Karpas-422 (cell line): ENCODE data around the gene TTLL13. TPM values are rescaled to one million over a fixed set of nuclear protein-coding genes. Genes with fewer than 3 reads are reported as not detected.
"Not testable (repeated sequence)": the region's sequence is repeated elsewhere in the genome, so short reads cannot be mapped to it uniquely, and the experiment has no call there.

Experiments
- DNase-seq: peaks from one replicate; pipeline ENCODE4 v3.0.0-alpha.2; 2015
- H2AFZ ChIP-seq: fragments of 200-600 bp; sonication (generic); 2 replicates; pipeline ENCODE4 v1.6.1; 2014; ENCODE audit warnings: antibody characterized with exemption, low read length, mixed read lengths
- H3K27ac ChIP-seq: fragments of 200-600 bp; sonication (generic); 2 replicates; pipeline ENCODE4 v1.5.1; 2014; ENCODE audit warnings: mild to moderate bottlenecking, low read length, moderate library complexity
- H3K27me3 ChIP-seq: fragments of 200-600 bp; sonication (generic); 2 replicates; pipeline ENCODE4 v1.6.1; 2014; ENCODE audit warnings: low read length, mixed read lengths
- H3K36me3 ChIP-seq: fragments of 200-600 bp; sonication (generic); 2 replicates; pipeline ENCODE4 v1.6.1; 2014; ENCODE audit warnings: low read length, mixed read lengths; ENCODE audit not compliant: insufficient read depth
- H3K4me1 ChIP-seq: fragments of 200-600 bp; sonication (generic); 2 replicates; pipeline ENCODE4 v1.6.1; 2014; ENCODE audit warnings: mild to moderate bottlenecking, low read length, mixed read lengths
- H3K4me2 ChIP-seq: fragments of 200-600 bp; sonication (generic); 2 replicates; pipeline ENCODE4 v1.6.1; 2014; ENCODE audit warnings: low read length, low read depth, mild to moderate bottlenecking; ENCODE audit not compliant: poor library complexity, severe bottlenecking
- H3K4me3 ChIP-seq: fragments of 200-600 bp; sonication (generic); 2 replicates; pipeline ENCODE4 v1.5.1; 2014; ENCODE audit warnings: mild to moderate bottlenecking, antibody characterized with exemption, low read length, mixed read lengths
- H3K79me2 ChIP-seq: fragments of 200-600 bp; sonication (generic); 2 replicates; pipeline ENCODE4 v1.6.1; 2014; ENCODE audit warnings: mild to moderate bottlenecking, low read length, mixed read lengths
- H3K9ac ChIP-seq: fragments of 200-600 bp; sonication (generic); 2 replicates; pipeline ENCODE4 v1.6.0; 2014; ENCODE audit warnings: low read length
- H3K9me2 ChIP-seq: fragments of 200-600 bp; sonication (generic), shearing (Covaris generic); replicated peaks from 2 replicates; pipeline ENCODE4 v1.6.0; 2014; ENCODE audit warnings: mild to moderate bottlenecking, low read length, moderate library complexity; ENCODE audit not compliant: insufficient read depth
- H3K9me3 ChIP-seq: fragments of 300-700, 200-600 bp; sonication (generic); 2 replicates; pipeline ENCODE4 v1.6.1; 2014; ENCODE audit warnings: low read length, mixed read lengths
- H4K20me1 ChIP-seq: fragments of 200-600 bp; sonication (generic); 2 replicates; pipeline ENCODE4 v1.6.1; 2014; ENCODE audit warnings: mild to moderate bottlenecking, antibody characterized with exemption, low read length, low read depth; ENCODE audit not compliant: insufficient read depth
- small RNA-seq: library from RNA; depleted of rRNA; stranded (forward); fragments of <200 nt; gene quantifications from one replicate; pipeline ENCODE3, GENCODE V24; 2014
- total RNA-seq: library from RNA; depleted of rRNA; stranded (reverse); fragments of >200 nt; shearing (Covaris generic); gene quantifications from 2 replicates; pipeline ENCODE4 v1.2.3, GENCODE V29; 2014; ENCODE audit warnings: low replicate concordance; rRNA removed

Gene TTLL13
- total RNA-seq, 1 experiment from 2014 or later, result not detected

- Histone ChIP-seq H3K79me2 (no peaks in the 10 kb centered on the region), H3K9me3 (no peaks in the 10 kb centered on the region), H3K9me2 (no peaks in the 10 kb centered on the region), H3K4me2 (no peak overlapping the region), H3K27ac (no peak overlapping the region), H3K9ac (no peak overlapping the region), H3K4me3 (no peak overlapping the region), H3K36me3 (no peaks in the 10 kb centered on the region), H4K20me1 (no peaks in the 10 kb centered on the region), H3K27me3 (no peaks in the 10 kb centered on the region), H3K4me1 (peaks cover 13% of the 10 kb centered on the region), H2AFZ (no peak overlapping the region)
- no peak for DNase-seq
Measured at GRCh38 chr15:90301707-90302300, 52.4 kb downstream of the TTLL13 start.

- DNase-seq, H3K27ac ChIP-seq, H3K9me2 ChIP-seq, H3K4me3 ChIP-seq, H3K9me3 ChIP-seq, H4K20me1 ChIP-seq, H3K79me2 ChIP-seq, H3K27me3 ChIP-seq, H3K4me2 ChIP-seq, H3K9ac ChIP-seq, H3K36me3 ChIP-seq, H2AFZ ChIP-seq: not testable (repeated sequence)
- peaks cover 14% of the 10 kb centered on the region for H3K4me1 ChIP-seq
Measured at GRCh38 chr15:90305355-90305754, 56.0 kb downstream of the TTLL13 start.

- DNase-seq, result peak; percentile 38
- no peak overlapping the region for H3K4me2 ChIP-seq
- peak overlapping the region; percentile 59; the same call in 1 of the 2 replicates for H2AFZ ChIP-seq
- no peaks in the 10 kb centered on the region for H3K27me3 ChIP-seq
- H3K9me2 ChIP-seq, result no peaks in the 10 kb centered on the region
- peaks cover 10% of the 10 kb centered on the region for H3K4me1 ChIP-seq
- no peaks in the 10 kb centered on the region for H3K9me3 ChIP-seq
- H3K27ac ChIP-seq, result no peak overlapping the region
- H4K20me1 ChIP-seq, result no peaks in the 10 kb centered on the region
- no peaks in the 10 kb centered on the region for H3K36me3 ChIP-seq
- no peaks in the 10 kb centered on the region for H3K79me2 ChIP-seq
- no peak overlapping the region for H3K9ac ChIP-seq
- H3K4me3 ChIP-seq, result no peak overlapping the region
Measured at GRCh38 chr15:90305932-90306331, 56.6 kb downstream of the TTLL13 start.

- Histone ChIP-seq H3K79me2 (no peaks in the 10 kb centered on the region), H3K9me2 (no peaks in the 10 kb centered on the region), H3K36me3 (no peaks in the 10 kb centered on the region), H3K4me2 (no peak overlapping the region), H3K9me3 (no peaks in the 10 kb centered on the region), H4K20me1 (no peaks in the 10 kb centered on the region), H3K27ac (no peak overlapping the region), H3K9ac (no peak overlapping the region), H2AFZ (peak overlapping the region; percentile 59), H3K27me3 (no peaks in the 10 kb centered on the region), H3K4me1 (peaks cover 5% of the 10 kb centered on the region), H3K4me3 (no peak overlapping the region)
- DNase-seq, result no peak
Measured at GRCh38 chr15:90306560-90306959, 57.2 kb downstream of the TTLL13 start.

GRCh38 chr15:90307661-90308060 lies 58.3 kb downstream of the TTLL13 start:
- Histone ChIP-seq H3K9me3 (no peaks in the 10 kb centered on the region), H3K9ac (no peak overlapping the region), H3K4me1 (peaks cover 5% of the 10 kb centered on the region), H3K4me3 (no peak overlapping the region), H3K79me2 (no peaks in the 10 kb centered on the region), H4K20me1 (no peaks in the 10 kb centered on the region), H3K4me2 (no peak overlapping the region), H3K9me2 (no peaks in the 10 kb centered on the region), H3K27me3 (no peaks in the 10 kb centered on the region), H3K36me3 (no peaks in the 10 kb centered on the region), H2AFZ (no peak overlapping the region), H3K27ac (no peak overlapping the region)
- no peak for DNase-seq

GRCh38 chr15:90309020-90309419 lies 59.7 kb downstream of the TTLL13 start:
- H3K4me2 ChIP-seq, result no peak overlapping the region
- no peak overlapping the region for H3K9ac ChIP-seq
- no peaks in the 10 kb centered on the region for H3K79me2 ChIP-seq
- no peaks in the 10 kb centered on the region for H4K20me1 ChIP-seq
- no peak for DNase-seq
- H3K9me2 ChIP-seq, result no peaks in the 10 kb centered on the region
- no peak overlapping the region for H3K27ac ChIP-seq
- no peaks in the 10 kb centered on the region for H3K36me3 ChIP-seq
- H3K4me3 ChIP-seq, result no peak overlapping the region
- no peaks in the 10 kb centered on the region for H3K9me3 ChIP-seq
- H3K27me3 ChIP-seq, result no peaks in the 10 kb centered on the region
- peaks cover 5% of the 10 kb centered on the region for H3K4me1 ChIP-seq
- H2AFZ ChIP-seq, result no peak overlapping the region

Small RNA genes lying within 50 kb of the gene (small RNA-seq; reads per million reads assigned to genes)
- gene AC091167.3 (not detected), gene RN7SL736P (not detected)

Other genes starting within 250 kb of the TTLL13 start
- gene ZNF710, start 248.2 kb upstream of the TTLL13 start, total RNA-seq, result 25.2 and 32.3 TPM in 2 replicates
- 93.4 and 156 TPM in 2 replicates for gene IDH2, start 147.1 kb upstream of the TTLL13 start, total RNA-seq
- gene SEMA4B, start 48.2 kb upstream of the TTLL13 start, total RNA-seq, result 40.4 and 65.1 TPM in 2 replicates
- gene CIB1, start 15.6 kb upstream of the TTLL13 start, total RNA-seq, result 42.1 and 64.5 TPM in 2 replicates
- gene GDPGP1, start 15.3 kb upstream of the TTLL13 start, total RNA-seq, result 7.8 and 11.2 TPM in 2 replicates
- gene NGRN, start 16.1 kb downstream of the TTLL13 start, total RNA-seq, result 29.9 and 41.7 TPM in 2 replicates
- gene ZNF774, start 102.7 kb downstream of the TTLL13 start, total RNA-seq, result 0.34 and 0.79 TPM in 2 replicates
- 122 and 145 TPM in 2 replicates for gene IQGAP1, start 138.7 kb downstream of the TTLL13 start, total RNA-seq